AG09319 (cell line): ENCODE data around the gene AMT.
"Not testable (repeated sequence)": the region's sequence is repeated elsewhere in the genome, so short reads cannot be mapped to it uniquely, and the experiment has no call there.

Source experiments
- DNase-seq: peaks from one replicate; pipeline ENCODE4 v3.0.0-alpha.2; 2010; ENCODE audit warnings: low read depth; ENCODE audit errors: extremely low read depth
- TF ChIP-seq, protein P1 (sequence below): IDR thresholded peaks from 2 replicates; pipeline ENCODE4 v1.5.1; 2011; ENCODE audit warnings: low read depth, mild to moderate bottlenecking, inconsistent platforms, low read length, moderate library complexity

AMT gene

DNA sequence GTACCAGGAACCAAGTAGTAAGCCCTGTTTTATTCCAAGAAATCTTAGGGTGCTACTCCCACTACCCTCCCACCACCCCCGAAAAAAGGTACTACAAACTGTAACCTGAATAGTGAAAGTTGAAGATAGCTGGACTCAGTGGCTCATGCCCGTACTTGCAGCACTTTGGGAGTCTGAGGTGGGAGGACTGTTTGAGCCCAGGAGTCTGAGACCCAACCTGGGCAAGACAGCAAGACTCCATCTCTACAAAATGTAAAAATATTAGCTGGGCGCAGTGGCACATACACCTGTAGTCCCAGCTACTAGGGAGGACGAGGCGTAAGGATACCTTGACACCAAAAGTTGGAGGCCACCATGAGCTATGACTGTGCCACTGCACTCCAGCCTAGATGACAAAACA, 18.4 kb downstream of the AMT start:
- TF ChIP-seq, protein P1, sequence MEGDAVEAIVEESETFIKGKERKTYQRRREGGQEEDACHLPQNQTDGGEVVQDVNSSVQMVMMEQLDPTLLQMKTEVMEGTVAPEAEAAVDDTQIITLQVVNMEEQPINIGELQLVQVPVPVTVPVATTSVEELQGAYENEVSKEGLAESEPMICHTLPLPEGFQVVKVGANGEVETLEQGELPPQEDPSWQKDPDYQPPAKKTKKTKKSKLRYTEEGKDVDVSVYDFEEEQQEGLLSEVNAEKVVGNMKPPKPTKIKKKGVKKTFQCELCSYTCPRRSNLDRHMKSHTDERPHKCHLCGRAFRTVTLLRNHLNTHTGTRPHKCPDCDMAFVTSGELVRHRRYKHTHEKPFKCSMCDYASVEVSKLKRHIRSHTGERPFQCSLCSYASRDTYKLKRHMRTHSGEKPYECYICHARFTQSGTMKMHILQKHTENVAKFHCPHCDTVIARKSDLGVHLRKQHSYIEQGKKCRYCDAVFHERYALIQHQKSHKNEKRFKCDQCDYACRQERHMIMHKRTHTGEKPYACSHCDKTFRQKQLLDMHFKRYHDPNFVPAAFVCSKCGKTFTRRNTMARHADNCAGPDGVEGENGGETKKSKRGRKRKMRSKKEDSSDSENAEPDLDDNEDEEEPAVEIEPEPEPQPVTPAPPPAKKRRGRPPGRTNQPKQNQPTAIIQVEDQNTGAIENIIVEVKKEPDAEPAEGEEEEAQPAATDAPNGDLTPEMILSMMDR, result no peak
- DNase-seq, result no peak

DNA sequence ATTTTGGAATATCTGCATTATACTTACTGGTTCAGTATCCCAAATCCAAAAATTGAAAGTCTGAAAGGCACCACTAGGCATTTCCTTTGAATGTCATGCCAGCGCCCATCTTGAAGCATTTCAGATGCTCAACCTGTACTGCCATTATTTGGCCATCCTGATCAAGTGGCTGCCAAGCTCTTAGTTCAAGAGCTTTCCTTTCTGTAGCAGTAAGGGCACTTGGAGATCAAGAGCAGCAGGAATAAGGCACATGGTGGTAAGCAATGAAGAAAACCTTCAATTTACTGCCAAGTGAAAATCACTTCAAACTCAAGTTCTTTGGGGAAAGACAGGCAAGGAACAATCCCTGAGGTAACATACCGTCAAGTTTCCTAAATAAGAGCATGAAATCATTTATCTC, 20.5 kb downstream of the AMT start:
- no peak for DNase-seq
- TF ChIP-seq, protein P1, result no peak

DNA sequence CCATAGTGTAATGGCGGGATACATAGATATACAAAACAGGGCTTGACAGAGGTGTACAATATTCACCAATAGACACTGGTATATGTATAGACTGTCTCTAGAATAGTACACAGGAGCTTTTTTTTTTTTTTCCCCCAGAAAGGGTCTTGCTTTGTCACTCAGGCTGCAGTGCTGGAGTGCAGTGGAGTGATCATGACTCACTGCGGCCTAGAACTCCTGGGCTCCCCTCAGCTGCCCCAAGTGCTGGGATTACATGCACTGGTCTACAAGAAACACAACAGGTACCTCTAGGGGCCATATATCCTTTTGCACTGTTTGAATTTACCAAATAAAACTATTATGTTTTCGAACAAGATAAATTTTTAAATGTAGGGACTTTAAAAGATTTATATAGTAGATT, 22.8 kb downstream of the AMT start:
- TF ChIP-seq, protein P1, result no peak
- no peak for DNase-seq

DNA sequence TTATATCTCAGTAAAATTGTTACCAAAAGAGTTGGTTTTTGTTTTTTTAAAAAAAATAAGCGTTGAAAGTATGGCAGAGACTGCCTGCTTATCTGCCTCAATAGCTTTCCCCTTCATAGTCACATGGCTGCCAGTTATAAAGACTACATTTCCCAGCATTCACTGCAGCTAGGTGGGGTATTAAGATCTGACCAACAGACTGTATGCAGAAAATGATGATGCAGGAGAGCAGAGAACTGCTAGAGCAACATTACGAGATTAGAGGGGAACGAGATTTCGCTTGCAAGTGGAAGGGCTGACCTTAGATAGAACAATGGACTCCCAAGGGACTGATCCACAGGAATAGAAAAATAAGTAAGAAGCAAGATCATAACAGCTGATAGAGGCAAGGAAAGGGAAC, 24.8 kb downstream of the AMT start:
- TF ChIP-seq, protein P1, result no peak
- DNase-seq, result no peak

DNA sequence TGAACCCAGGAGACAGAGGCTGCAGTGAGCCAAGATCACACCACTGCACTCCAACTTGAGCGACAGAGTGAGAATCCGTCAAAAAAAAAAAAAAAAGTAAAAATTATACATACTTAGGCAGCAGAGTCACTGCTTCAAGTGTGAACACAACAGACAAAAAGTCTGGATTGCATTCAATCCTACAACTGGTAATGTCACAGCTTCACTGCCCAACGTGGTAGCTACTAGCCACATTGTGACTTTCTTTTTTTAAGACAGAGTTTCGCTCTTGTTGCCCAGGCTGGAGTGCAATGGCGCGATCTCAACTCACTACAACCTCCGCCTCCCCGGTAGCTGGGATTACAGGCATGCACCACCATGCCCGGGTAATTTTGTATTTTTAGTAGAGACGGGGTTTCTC, 31.0 kb downstream of the AMT start:
- not testable (repeated sequence) for DNase-seq

DNA sequence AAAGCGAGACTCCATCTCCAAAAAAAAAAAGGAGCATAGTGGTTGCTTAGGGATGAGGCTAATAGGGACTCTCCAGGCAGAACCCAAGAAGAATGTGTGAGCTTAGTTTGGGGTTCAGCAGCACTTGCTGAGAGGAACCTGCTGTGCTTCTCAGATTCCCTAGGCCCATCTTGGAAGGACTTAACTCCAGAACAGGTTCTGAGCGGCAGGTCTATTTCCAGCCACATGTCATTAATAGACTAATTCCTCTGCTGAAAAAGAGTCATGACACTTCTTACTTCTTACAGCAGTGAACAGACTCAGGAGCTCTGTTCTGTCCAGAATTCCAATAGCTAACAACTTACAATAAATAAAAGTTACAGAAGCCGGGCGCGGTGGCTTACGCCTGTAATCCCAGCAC, 33.0 kb downstream of the AMT start:
- no peak for DNase-seq
- TF ChIP-seq, protein P1, result no peak

DNA sequence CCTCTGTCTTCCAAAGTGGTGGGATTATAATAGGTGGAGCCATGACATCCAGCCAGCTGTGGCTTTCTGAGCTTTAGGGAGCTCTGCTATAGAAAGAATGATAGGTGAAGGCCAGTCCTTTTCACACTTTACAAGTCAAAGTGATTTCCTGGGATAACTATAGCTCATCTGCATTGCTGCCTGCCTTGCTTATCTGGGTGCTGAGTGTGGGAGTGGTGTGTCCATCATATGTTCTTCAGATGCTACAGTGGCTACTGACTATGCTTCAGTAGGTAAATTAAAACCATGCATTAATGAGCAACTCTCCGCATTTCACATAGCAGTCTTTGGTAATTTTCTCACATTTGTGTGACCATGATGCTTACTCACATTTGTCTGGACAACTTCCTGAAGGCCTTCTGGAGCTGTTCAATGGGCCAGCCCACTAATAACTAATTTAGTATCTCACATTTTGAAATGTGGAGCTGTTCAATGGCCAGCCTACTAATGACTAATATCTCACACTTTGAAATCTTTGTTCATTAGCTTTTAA, 33.9 kb downstream of the AMT start:
- DNase-seq, result no peak

DNA sequence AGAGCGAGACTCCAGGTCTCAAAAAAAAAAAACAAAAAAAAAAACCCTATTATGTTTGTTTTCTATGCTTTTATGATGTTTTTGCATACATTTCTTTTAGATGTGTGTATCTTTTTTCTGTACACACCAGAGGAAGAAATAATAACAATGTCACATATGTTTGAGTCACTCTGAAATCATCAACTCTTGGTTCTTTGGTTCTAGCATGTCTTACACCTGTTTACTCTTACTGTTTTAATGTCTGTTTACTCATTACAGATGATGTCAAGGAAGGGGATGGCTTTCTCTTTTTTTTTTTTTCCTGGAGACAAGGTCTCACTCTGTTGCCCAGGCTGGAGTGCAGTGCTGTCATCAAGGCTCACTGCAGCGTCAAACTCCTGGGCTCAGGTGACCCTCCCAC, 34.6 kb downstream of the AMT start:
- no peak for DNase-seq
- TF ChIP-seq, protein P1, result no peak

More for the DNA sequence above, 33.9 kb downstream of the AMT start:
- TF ChIP-seq, protein P1, result no peak
